Putamen (tissue), 1 donor: ENCODE results near the gene USP5.
A peak's percentile ranks its signal among the peaks of the same experiment; 100 is the strongest.
"Not testable (repeated sequence)": the region's sequence is repeated elsewhere in the genome, so short reads cannot be mapped to it uniquely, and the experiment has no call there.

Source experiments
- DNase-seq: peaks from one replicate; pipeline ENCODE4 v3.0.0-alpha.2; 2016; ENCODE audit warnings: low spot score

The USP5 gene

DNA sequence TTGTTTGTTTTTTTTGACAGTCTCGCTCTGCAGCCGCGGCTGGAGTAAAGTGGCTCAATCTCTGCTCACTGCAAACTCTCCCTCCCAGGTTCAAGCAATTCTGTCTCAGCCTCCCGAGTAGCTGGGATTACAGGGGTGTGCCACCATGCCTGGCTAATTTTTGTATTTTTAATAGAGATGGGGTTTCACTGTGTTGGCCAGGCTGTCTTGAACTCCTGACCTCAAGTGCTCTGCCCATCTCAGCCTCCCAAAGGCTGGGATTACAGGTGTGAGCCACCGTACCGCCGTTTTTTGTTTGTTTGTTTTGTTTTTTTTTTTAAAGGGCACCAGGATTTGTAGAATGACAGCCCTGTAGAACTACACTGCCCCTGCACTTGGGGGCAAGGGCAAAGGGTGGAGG lies 36.8 kb downstream of the USP5 start:
- DNase-seq, result not testable (repeated sequence)

DNA sequence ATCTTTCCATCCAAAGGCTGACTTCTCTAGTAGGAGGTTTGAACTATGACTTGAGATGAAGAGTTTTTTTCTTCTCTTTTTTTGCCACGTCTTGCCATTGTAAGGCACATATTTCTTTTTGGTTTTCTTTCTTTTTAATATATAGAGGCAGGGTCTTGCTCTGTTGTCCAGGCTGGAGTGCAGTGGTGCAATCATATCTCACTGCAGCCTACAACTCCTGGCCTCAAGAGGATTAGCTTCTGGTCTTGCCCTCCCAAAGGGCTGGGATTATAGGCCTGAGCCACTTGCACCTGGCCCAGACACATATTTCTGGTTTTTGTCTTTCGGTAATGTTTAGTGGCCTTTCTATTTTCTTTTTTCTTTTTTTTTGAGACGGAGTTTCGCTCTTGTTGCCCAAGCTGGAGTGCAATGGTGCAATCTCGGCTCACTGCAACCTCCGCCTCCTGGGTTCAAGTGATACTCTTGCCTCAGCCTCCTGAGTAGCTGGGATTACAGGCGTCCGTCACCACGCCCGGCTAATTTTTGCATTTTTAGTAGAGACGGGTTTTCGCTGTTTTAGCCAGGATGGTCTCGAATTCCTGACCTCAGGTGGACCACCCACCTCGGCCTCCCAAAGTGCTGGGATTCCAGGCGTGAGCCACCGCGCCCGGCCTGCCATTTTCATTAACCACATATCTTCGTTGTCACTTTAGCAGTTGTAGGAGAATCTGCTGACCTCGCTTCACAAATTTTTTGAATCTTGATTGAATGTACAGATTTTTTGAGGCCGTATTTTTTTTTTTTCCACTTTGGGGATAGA lies 38.0 kb downstream of the USP5 start:
- DNase-seq, result not testable (repeated sequence)

DNA sequence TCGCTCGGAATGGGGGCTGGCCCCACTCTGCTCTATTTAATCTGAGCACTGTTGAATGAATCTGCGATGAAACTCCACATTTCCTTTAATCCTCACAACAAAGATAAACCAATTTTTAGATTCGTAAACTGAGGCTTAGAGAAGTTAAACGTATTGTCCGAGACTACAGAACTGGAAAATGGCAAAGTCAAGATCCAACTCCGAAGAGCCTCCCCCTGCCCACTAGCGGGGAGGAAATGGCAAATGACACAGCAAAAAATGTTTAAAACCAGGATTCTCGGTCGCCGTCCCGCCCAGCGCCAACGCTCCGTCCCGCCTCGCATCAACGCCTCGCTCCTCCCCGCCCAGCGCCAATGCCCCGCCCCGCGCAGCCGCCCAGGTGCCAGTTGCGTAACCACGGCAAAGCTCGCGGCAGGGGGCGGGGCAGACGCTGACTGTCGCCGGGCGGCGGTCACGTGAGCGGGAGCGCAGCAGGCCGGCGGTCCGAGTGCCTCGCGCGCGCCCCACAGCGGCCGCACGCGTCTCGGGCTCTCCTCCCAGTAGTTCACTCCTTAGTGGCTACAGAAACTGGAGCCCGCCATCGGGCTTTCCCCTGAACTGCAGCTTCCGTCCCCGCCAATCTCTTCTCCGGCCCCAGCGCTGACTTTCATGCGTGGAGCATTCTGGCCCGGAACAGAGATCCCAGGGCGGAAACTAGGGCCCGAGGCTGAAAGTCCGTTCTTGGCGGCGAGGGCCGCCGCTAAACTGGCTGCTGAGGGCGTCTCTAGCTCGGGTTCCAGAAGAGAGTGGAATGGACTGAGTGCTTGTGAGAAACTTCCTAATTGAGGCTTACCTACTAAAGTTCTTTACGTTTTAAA lies 39.1 kb downstream of the USP5 start:
- peak; percentile 98 for DNase-seq

DNA sequence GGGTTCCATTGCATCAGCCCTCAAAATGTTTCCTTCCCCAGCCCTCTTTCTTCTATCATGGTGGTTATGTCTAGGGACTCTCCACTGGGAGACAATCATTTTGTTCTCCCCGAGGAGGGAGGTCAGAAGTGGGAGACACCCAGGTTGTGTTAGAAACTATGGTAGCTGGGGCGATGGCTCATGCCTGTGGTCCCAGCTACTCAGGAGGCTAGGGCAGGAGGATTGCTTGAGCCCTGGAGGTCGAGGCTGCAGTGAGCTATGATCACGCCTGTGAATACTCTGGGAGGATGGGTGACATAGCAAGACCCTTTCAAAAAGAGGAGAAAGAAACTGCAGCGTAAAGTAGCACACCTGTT lies 39.7 kb downstream of the USP5 start:
- DNase-seq, result no peak

DNA sequence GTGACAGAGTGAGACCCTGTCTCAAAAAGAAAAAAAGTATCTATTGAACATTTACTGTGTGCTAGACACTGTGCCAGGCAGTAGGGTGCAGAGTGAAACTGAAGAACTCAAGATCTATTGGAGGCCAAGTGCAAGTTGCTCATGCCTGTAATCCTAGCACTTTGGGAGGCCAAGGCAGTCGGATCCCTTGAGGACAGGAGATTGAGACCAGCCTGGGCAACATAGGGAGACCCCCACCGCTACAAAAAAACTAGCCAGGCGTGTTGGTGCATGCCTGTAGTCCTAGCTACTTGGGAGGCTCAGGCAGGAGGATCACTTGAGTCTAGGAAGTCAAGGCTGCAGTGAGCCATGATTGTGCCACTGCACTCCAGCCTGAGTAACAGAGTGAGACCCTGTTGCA lies 40.7 kb downstream of the USP5 start:
- not testable (repeated sequence) for DNase-seq

DNA sequence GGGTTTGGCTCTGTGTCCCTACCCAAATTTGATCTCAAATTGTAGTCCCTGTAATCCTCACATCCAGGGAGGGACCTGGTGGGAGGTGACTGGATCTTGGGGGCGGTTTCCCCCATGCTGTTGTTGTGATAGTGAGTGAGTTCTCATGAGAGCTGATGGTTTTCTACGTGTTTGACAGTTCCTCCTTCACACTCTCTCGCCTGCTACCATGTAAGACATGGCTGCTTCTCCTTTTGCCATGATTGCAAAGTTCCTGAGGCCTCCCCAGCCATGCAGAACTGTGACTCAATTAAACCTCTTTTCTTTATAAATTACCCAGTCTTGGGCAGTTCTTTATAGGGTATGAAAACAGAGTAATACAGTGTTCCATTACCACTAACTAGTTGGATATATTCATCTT lies 42.4 kb downstream of the USP5 start:
- DNase-seq, result no peak

DNA sequence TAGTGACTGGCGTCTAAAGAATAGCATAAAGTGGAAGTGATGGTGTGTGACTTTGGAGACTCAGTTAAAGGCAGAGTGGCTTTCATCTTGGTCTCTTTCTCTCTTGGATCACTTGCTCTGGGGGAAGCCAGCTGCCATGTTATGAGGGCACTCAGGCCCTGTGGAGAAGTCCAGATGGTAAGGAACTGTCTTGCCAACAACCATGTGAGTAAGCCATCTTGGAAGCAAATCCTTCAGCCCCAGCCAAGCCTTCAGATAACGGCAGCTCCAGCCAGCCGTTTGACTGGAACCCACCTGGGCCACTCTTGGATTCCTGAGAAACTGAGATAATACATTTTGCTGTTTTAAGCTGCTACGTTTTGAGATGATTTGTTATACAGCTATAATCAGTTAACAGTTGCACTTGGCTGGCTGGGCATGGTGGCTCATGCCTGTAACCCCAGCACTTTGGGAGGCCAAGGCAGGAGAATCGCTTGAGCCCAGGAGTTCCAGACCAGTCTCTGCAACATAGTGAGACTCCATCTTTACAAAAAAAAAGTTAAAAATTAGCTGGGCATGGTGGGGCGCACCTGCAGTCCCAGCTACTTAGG lies 45.0 kb downstream of the USP5 start:
- DNase-seq, result no peak

DNA sequence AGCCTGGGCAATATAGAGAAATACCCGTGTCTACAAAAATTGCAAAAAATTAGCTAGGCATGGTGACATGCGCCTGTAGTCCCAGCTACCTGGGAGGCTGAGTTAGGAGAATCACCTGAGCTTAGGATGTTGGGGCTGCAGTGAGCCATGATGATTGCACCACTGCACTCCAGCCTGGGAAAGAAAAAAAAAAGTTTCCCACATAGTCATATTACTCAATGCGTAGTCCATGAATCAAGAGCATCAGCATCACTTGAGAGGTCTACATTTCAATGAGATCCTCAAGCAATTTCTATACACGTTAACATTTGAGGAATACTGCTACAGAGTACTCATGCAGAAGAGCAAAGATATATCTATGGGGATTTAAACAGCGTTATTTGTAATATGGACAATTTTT lies 47.5 kb downstream of the USP5 start:
- DNase-seq, result no peak

DNA sequence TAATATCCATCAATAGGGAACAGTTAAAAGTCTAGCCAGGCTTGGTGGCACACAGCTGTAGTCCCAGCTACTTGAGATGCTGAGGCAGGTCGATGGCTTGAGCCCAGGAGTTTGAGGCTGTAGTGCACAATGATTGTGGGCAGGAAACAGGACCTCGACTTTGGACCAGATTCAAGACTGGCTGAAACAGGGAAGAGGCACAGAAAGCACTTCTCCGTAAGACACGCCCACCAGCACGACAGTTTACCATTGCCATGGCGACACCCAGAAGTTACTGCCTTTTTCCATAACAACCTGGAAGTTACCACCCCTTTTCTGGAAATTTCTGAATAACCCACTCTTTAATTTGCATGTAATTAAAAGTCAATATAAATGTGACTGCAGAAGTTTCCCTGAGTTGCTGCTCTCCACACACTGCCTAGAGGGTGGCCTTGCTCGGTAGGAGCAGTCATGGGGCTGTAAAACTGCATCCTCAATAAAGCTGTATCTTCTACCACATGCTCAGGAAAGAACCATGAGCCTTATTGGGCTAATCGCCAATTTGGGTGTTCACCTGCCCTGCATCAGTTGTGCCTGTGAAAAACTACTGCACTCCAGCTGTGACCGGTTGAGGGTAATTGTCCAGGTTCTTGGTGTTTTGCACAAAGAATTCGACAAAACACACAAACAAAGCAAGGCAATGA lies 48.0 kb downstream of the USP5 start:
- peak; percentile 53 for DNase-seq

DNA sequence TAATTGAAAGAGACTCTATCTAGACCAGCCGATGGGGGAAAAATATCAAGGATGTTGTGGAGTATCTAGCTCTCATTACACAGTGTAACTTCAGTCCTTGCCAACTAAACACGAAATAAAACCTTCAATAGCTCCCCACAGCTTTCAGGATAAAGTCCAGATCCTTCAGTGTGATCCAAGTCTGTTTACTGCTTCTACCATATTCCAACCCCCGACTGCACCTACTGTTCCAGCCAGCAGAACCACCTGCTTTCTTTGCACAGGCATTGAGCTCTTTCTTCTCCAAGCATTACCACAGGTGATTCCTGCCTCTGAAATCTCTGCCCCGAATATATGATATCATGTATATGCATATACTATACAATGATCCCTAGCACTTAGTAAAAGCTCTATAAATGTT lies 50.5 kb downstream of the USP5 start:
- no peak for DNase-seq

DNA sequence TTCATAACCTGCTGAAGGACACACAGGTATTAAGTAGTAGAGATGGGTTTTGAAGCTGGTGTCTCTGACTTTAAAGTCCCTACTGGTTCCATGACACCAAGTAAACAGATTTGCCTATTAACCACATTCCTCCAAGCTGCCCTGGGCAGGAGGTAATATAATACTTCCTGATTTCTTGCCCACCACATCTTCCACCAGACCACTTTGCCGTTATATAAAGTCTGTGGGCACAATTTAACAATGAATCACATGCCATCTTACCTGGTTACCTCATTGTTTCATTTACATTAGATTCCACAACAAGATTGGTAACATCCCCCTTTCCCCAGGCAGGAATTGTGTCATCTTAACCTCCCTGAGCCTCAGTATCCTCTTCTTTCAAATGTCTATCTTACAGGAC lies 51.8 kb downstream of the USP5 start:
- DNase-seq, result no peak

DNA sequence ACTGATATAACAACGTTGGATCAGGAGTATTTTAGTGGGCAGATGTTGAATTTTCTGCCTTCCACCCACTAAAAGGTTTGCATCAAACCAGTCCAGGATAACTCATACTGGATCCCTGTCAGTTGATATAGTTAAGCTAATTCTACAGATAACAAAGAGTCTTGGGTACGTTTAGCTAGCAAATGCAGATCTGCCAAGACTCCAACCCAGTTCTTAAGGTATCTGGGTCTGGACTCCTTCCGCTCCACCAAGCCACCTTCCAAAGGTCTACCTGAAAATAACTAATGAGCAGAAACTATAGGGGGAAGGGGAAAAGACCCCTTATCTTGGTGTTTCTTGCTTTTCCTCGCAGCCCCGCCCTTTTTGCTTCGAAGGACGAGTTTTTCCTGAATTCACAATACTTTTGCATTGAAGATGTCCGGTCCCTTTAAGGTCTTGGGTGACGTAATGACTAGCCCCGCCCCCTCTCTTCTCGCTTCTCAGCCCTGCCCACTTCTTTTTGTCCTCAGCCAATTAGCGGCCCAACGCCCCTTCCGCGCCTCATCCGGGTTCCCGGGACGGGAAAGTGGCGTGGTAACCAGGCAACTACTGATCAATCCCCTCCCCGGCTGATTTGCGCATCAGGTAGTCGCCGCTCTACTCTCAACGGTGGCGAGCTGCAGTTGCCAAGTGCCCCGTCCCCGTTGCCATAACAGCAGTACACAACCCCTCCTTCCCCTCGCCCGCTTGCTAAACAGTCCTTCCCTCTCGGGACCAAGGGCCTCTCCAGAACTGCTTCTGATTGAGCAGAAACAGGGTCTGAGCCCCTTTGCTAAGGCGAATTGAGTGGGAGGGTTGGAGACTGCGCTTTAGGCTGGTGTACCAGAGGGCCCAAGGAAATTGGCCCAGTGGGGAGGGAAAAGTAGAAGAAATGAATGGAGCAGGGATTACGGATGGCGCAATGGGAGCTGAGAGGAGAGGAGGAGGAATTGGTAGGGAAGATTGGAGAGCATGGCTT lies 52.6 kb downstream of the USP5 start, which contains the start of gene LRRC23:
Gene LRRC23, plus strand, starts transcription at position 543 of the 997 bp plus-strand sequence. CDS start 812 bp downstream, outside the sequence.
- DNase-seq, result peak; percentile 97

DNA sequence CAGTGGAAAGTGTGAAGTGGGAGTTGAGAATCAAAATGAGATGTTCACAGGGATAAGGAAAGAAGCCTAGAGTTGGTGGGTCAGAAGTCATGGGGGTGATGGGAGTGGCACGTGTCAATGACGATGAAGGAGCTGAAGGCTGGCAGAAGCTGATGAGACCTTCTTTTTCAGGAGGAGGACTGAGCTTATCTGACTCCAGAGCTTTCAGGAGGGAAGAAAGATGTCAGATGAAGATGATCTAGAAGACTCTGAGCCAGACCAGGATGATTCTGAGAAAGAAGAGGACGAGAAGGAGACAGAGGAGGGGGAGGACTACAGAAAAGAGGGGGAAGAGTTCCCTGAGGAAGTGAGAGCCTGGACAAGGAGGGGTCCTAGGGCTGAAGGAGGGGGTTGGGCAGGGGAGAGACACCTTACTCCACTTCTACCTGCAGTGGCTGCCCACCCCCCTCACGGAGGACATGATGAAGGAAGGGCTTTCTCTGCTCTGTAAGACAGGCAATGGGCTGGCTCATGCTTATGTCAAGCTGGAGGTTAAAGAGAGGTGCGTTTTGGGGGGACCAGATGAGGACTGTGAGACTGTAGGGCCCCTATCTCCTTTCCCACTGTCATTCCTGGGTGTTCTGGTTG lies 53.6 kb downstream of the USP5 start:
- no peak for DNase-seq

DNA sequence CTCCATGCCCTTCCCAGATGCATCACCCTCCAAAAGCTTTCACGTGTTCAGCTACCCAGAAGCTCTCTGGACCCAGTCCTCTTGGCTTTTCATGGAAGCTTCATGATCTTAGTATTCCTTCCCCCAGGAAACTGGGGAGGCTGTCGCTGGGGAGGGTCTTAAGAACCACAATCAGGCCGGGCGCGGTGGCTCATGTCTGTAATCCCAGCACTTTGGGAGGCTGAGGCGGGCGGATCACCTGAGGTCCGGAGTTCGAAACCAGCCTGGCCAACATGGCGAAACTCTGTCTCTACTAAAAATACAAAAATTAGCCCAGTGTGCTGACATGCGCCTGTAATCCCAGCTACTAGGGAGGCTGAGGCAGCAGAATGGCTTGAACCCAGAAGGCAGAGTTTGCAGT lies 56.2 kb downstream of the USP5 start:
- not testable (repeated sequence) for DNase-seq

DNA sequence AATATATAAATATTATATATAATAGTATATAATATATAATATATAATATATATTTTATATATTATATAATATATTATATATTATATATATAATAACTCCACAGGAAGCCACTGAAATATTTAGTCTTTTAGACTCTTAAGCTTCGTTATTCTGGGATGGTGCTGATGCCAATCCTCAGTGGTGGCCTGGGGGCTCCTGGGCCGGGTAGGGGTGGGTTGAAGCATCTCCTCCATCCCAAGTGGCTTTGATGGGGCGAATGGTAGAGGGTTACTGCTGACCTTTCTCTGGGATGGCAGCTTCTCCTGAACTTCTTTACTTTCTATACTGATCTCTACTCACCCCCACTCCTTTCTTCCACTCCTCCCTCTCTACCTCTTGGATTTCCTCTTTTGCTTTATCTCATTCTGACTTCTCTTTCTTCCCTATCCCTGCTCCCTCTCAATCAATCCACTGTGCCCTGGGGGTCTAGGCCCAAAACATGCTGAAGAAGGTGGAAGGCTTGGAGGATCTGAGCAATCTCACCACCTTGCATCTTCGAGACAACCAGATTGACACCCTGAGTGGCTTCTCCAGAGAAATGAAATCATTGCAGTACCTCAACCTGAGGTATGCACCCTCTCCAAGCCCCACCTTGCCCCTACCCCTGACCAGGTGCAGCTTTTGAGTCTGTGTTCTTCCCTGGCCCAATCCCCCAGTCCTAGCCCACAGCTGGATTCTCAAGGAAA lies 57.6 kb downstream of the USP5 start:
- DNase-seq, result no peak

DNA sequence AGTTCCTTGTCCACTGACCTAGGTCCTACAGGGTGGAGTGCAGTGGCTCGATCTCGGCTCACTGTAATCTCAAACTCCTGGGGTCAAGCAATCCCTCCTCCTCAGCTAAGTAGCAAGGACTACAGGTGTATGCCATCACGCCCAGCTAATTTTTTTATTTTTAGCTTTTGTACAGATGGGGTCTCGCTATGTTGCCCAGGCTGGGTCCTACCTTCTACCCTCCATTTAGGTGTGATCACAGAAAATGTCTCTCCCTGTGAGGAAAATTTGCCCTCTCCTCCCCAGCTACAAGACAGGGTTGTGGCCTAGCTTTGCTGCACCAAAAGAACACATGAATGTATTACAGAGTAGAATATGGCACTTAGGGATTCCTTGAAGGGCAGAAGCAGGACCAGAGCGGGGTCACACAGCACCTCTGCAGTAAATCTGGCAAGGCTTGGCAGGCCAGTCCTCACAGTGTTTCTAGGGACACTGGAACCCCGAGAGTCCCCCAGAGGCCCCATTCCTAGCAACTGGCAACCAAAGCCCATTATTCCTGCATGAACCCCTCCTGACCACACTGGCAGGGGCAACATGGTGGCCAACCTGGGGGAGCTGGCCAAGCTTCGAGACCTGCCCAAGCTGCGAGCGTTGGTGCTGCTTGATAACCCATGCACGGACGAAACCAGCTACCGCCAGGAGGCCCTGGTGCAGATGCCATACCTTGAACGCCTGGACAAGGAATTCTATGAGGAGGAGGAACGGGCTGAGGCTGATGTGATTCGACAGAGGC lies 60.4 kb downstream of the USP5 start:
- no peak for DNase-seq

DNA sequence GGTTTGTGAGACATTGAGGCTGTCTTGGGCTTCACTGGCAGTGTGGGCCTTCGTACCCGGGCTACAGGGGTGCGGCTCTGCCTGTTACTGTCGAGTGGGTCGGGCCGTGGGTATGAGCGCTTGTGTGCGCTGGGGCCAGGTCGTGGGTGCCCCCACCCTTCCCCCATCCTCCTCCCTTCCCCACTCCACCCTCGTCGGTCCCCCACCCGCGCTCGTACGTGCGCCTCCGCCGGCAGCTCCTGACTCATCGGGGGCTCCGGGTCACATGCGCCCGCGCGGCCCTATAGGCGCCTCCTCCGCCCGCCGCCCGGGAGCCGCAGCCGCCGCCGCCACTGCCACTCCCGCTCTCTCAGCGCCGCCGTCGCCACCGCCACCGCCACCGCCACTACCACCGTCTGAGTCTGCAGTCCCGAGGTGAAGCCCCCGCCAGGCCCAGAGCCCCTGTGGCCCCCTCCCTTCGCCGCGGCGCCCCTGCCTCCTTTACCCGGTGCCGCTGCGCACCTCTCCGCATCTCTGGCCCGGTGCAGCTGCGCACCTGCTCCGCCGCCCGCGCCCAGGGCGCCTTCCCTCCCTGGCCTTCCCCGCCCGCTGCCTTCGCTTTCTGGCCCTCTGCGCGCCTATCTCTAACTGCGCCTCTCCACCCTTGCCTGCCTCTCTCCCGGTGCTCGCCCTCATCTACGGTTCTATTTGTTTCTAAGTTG lies 62.4 kb downstream of the USP5 start, which contains the start of gene ENO2:
Gene ENO2, plus strand, starts transcription at position 335 of the 701 bp plus-strand sequence. CDS start 1,253 bp downstream, outside the sequence.
- DNase-seq, result peak; percentile 86
